BLaER1 treated with 17β-estradiol and CSF1 and Interleukin-3, amounts not matched to agents 10 nM and 100 nM (cell line): ENCODE data around the gene E4F1.
"Not testable (repeated sequence)": the region's sequence is repeated elsewhere in the genome, so short reads cannot be mapped to it uniquely, and the experiment has no call there.

ENCODE experiments used
- H3K27ac ChIP-seq, 11 experiments: shearing (Covaris generic); formaldehyde crosslinking; 2 replicates each; pipeline ENCODE4 v1.8.1; 2022
- H3K27me3 ChIP-seq, 11 experiments: shearing (Covaris generic); formaldehyde crosslinking; 2 replicates each; pipeline ENCODE4 v1.8.1; 2022
- H3K36me3 ChIP-seq, 11 experiments: shearing (Covaris generic); formaldehyde crosslinking; 2 replicates each; pipeline ENCODE4 v1.8.1; 2022
- H3K4me1 ChIP-seq, 10 experiments: shearing (Covaris generic); formaldehyde crosslinking; 2 replicates each; pipeline ENCODE4 v1.8.1; 2022
- H3K4me2 ChIP-seq, 11 experiments: shearing (Covaris generic); formaldehyde crosslinking; 2 replicates each; pipeline ENCODE4 v1.8.1; 2022
- H3K4me3 ChIP-seq, 10 experiments: shearing (Covaris generic); formaldehyde crosslinking; 2 replicates each; pipeline ENCODE4 v1.8.1; 2022
- H3K9ac ChIP-seq, 11 experiments: shearing (Covaris generic); formaldehyde crosslinking; 2 replicates each; pipeline ENCODE4 v1.8.1; 2022
- H3K9me3 ChIP-seq, 11 experiments: shearing (Covaris generic); formaldehyde crosslinking; replicated peaks in 1 of 11; 2 replicates each; pipeline ENCODE4 v1.8.1; 2022
- H4K20me1 ChIP-seq, 11 experiments: shearing (Covaris generic); formaldehyde crosslinking; 2 replicates each; pipeline ENCODE4 v1.8.1; 2022
- Cebpa-rat ChIP-seq, 11 experiments: shearing (Covaris generic); IDR thresholded peaks; 2 replicates each; pipeline ENCODE4 v1.8.1; 2022

Gene E4F1

GRCh38 chr16:2256531-2257140 is 33.2 kb downstream of the E4F1 start:
- Histone ChIP-seq H4K20me1 (peaks cover 25 to 100% (median 97%) of the 10 kb centered on the region in 11 experiments; a peak in 21 of 22 replicates), H3K4me2 (no peak overlapping the region), H3K9me3 (no peaks in the 10 kb centered on the region), H3K4me1 (peaks cover 8 to 18% (median 12%) of the 10 kb centered on the region in 10 experiments), H3K27me3 (no peaks in the 10 kb centered on the region), H3K36me3 (peaks cover 93 to 100% (median 98%) of the 10 kb centered on the region in 11 experiments), H3K4me3 (no peak overlapping the region), H3K9ac (peak overlapping the region in 3 of 11 experiments; percentile 12 to 30 (median 16); a peak in 2 of 22 replicates), H3K27ac (no peak overlapping the region)
- no peak for TF ChIP-seq Cebpa-rat (IDR thresholded peaks at IDR 0.05)

GRCh38 chr16:2257726-2258125 is 34.3 kb downstream of the E4F1 start:
- Histone ChIP-seq H3K36me3 (peaks cover 98 to 100% (median 100%) of the 10 kb centered on the region in 11 experiments), H4K20me1 (peaks cover 36 to 100% (median 97%) of the 10 kb centered on the region in 11 experiments; a peak in 21 of 22 replicates), H3K4me3 (no peak overlapping the region), H3K27ac (no peak overlapping the region), H3K9ac (peak overlapping the region in 4 of 11 experiments; percentile 0 to 32 (median 16); a peak in 4 of 22 replicates), H3K27me3 (no peaks in the 10 kb centered on the region), H3K4me2 (no peak overlapping the region), H3K9me3 (no peaks in the 10 kb centered on the region), H3K4me1 (peaks cover 0 to 7% (median under 1%) of the 10 kb centered on the region in 10 experiments; a peak in 7 of 20 replicates)
- no peak for TF ChIP-seq Cebpa-rat (IDR thresholded peaks at IDR 0.05)

- H3K4me2 ChIP-seq, H3K27me3 ChIP-seq, H3K4me3 ChIP-seq, H3K27ac ChIP-seq, H3K4me1 ChIP-seq, H3K9me3 ChIP-seq: not testable (repeated sequence)
- Histone ChIP-seq H3K36me3 (peaks cover 99 to 100% (median 100%) of the 10 kb centered on the region in 11 experiments), H3K9ac (peak overlapping the region in 1 of 11 experiments; percentile 51; a peak in 2 of 22 replicates), H4K20me1 (peaks cover 44 to 100% (median 97%) of the 10 kb centered on the region in 11 experiments; a peak in 21 of 22 replicates)
These were observed 35.1 kb downstream of the E4F1 start for GRCh38 chr16:2258530-2258929.

DNA sequence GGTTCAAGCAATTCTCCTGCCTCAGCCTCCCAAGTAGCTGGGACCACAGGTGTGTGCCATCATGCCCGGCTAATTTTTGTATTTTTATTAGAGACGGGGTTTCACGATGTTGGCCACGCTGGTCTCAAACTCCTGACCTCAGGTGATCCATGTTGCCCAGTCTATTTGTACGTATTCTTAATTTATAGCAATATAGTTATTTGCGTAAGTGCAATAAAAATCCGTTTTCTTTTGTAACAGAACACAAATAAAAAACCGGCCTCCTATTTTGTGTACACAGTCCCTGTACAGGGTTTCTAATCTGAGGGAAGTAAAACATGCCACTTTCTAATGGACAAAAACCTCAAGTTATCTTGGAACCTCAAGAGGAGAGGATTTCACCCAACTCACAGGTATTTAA is 36.9 kb downstream of the E4F1 start:
- Histone ChIP-seq H3K4me1 (peaks cover 0 to 6% (median 3%) of the 10 kb centered on the region in 10 experiments; a peak in 12 of 20 replicates), H3K36me3 (peaks cover 96 to 100% (median 100%) of the 10 kb centered on the region in 11 experiments), H3K9me3 (no peaks in the 10 kb centered on the region), H3K9ac (peak overlapping the region in 1 of 11 experiments; percentile 9; a peak in 1 of 22 replicates), H3K4me3 (no peak overlapping the region), H3K4me2 (no peak overlapping the region), H3K27ac (no peak overlapping the region), H4K20me1 (peaks cover 61 to 100% (median 100%) of the 10 kb centered on the region in 11 experiments), H3K27me3 (no peaks in the 10 kb centered on the region)
- no peak for TF ChIP-seq Cebpa-rat (IDR thresholded peaks at IDR 0.05)

GRCh38 chr16:2263026-2263425 is 39.6 kb downstream of the E4F1 start:
- peak overlapping the region in 4 of 11 experiments; percentile 2 to 40 (median 14); a peak in 3 of 22 replicates for H3K9ac ChIP-seq
- not testable (repeated sequence) for H3K27ac ChIP-seq, H3K9me3 ChIP-seq, H3K27me3 ChIP-seq, H3K4me2 ChIP-seq, H3K4me3 ChIP-seq
- peaks cover 59 to 98% (median 96%) of the 10 kb centered on the region in 11 experiments for H4K20me1 ChIP-seq
- H3K4me1 ChIP-seq = peaks cover 14 to 23% (median 17%) of the 10 kb centered on the region in 10 experiments
- H3K36me3 ChIP-seq = peaks cover 68 to 89% (median 82%) of the 10 kb centered on the region in 11 experiments

GRCh38 chr16:2266887-2267286 is 43.5 kb downstream of the E4F1 start:
- Histone ChIP-seq H3K4me3 (peak overlapping the region; percentile 72 to 99 (median 88)), H4K20me1 (peaks cover 60 to 94% (median 83%) of the 10 kb centered on the region in 11 experiments), H3K4me2 (peak overlapping the region; percentile 75 to 95 (median 89)), H3K4me1 (peaks cover 29 to 42% (median 34%) of the 10 kb centered on the region in 10 experiments), H3K27ac (peak overlapping the region in 10 of 11 experiments; percentile 93 to 99 (median 97); a peak in 21 of 22 replicates), H3K36me3 (peaks cover 30 to 50% (median 43%) of the 10 kb centered on the region in 11 experiments), H3K9ac (peak overlapping the region; percentile 92 to 99 (median 98))
- not testable (repeated sequence) for H3K27me3 ChIP-seq, H3K9me3 ChIP-seq

DNA sequence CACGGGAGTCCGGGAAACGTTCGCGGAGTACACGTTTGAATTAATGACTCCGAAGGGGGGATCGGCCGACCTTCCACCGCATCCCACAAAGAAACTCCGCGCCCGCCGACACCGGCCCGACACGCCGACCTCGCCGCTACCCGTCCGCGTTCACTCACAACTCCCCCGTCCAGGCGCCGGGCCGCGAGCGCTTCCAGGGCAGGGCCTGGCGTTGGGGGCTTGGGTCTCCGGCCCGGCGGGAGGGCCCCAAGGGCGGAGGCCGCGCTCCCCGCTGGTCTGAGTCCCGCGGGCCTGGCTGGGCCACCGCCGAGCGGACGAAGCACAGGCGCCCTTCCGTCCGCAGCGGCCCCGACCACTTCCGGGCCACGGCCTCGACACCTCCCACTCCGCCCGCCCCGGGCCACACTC is 44.1 kb downstream of the E4F1 start:
- peaks cover 23 to 44% (median 37%) of the 10 kb centered on the region in 11 experiments for H3K36me3 ChIP-seq
- H3K27me3 ChIP-seq, H3K9me3 ChIP-seq: not testable (repeated sequence)
- peak overlapping the region; percentile 72 to 99 (median 88) for H3K4me3 ChIP-seq
- H3K9ac ChIP-seq = peak overlapping the region; percentile 92 to 99 (median 98)
- peak overlapping the region; percentile 93 to 99 (median 97) for H3K27ac ChIP-seq
- H4K20me1 ChIP-seq = peaks cover 54 to 90% (median 79%) of the 10 kb centered on the region in 11 experiments
- H3K4me1 ChIP-seq = peaks cover 30 to 47% (median 36%) of the 10 kb centered on the region in 10 experiments
- H3K4me2 ChIP-seq = peak overlapping the region; percentile 75 to 95 (median 89); a peak in 20 of 22 replicates

DNA sequence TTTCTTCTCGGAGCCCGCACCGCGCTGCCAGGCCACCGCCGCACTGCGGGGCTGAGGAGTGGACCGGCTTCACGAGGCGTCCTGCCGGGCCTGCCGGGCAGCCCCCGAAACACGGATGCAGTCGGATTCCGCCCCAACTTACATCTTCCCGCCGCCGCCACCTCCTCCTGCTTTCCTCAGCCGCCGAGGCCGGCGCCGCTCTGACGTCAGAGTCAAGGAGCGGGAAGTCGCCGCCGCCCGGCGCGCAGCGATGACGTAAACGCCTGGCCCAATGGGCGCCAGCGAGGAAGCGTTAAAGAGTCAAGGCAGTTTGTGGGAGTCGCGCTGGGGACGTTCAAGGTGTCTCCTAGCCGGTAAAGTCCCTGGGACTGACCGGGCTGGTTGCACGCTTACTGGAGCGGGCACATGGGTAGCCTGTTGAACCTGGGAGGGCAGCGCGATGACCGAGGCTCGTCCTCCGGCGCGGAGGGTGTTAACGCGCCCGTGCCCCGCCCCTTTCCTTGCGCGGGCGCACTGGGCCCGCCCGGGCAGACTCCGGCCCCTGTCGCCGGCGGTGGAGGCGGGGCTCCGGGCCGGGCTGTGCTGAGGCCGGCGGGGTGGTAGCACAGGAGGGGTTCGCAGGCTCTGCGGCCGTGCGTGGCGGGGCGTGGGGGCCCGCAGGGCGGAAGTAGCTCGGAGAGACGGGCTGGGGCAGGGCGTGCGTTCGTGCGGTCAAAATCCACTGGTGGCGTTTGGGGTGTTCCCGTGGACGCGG is 44.7 kb downstream of the E4F1 start, which contains the start of gene RNPS1:
Gene RNPS1, minus strand, starts transcription at position 214 of the 754 bp plus-strand sequence. CDS start 3,483 bp downstream, outside the sequence.
- peaks cover 30 to 53% (median 38%) of the 10 kb centered on the region in 10 experiments for H3K4me1 ChIP-seq
- TF ChIP-seq Cebpa-rat (IDR thresholded peaks at IDR 0.05) = 0 out of 22 replicates have a peak, but pooled peaks of 1 of the 11 experiments have one; percentile 28
- peaks cover 48 to 86% (median 74%) of the 10 kb centered on the region in 11 experiments for H4K20me1 ChIP-seq
- peak within 1 kb of the TSS; percentile 92 to 99 (median 98) for H3K9ac ChIP-seq
- peaks cover 18 to 38% (median 31%) of the 10 kb centered on the region in 11 experiments for H3K36me3 ChIP-seq
- H3K4me3 ChIP-seq = peak within 1 kb of the TSS; percentile 72 to 99 (median 88)
- H3K27ac ChIP-seq = peak within 1 kb of the TSS; percentile 93 to 99 (median 97)
- H3K27me3 ChIP-seq = no peaks in the 10 kb centered on the region
- H3K9me3 ChIP-seq = no peaks in the 10 kb centered on the region
- H3K4me2 ChIP-seq = peak within 1 kb of the TSS; percentile 89 to 99 (median 96)
